Ectodermal cell (in vitro differentiated cells): Measurements from ENCODE around the gene TMEM87B.

Experiments
- H3K27ac ChIP-seq: 2 replicates; pipeline ENCODE4 v1.7.0; 2013; ENCODE audit warnings: mild to moderate bottlenecking, low read depth, low read length; ENCODE audit not compliant: insufficient read depth, poor library complexity, severe bottlenecking
- H3K27me3 ChIP-seq: 2 replicates; pipeline ENCODE4 v1.7.0; 2013; ENCODE audit warnings: mild to moderate bottlenecking, low read length; ENCODE audit not compliant: insufficient read depth, control insufficient read depth, poor library complexity, severe bottlenecking
- H3K36me3 ChIP-seq: one replicate; pipeline ENCODE4 v1.7.0; 2013; ENCODE audit warnings: low read length; ENCODE audit not compliant: control insufficient read depth, insufficient read depth
- H3K4me1 ChIP-seq: one replicate; pipeline ENCODE4 v1.7.0; 2013; ENCODE audit warnings: low read length; ENCODE audit not compliant: control insufficient read depth, insufficient read depth
- H3K4me3 ChIP-seq: 2 replicates; pipeline ENCODE4 v1.7.0; 2013; ENCODE audit warnings: low read depth, low read length, control low read depth; ENCODE audit not compliant: insufficient read depth
- H3K9me3 ChIP-seq: 2 replicates; pipeline ENCODE4 v1.7.0; 2013; ENCODE audit warnings: mild to moderate bottlenecking, low read length, moderate library complexity; ENCODE audit not compliant: control insufficient read depth
- WGBS, 2 experiments: methylation state at CpG; one replicate each; pipeline ENCODE4 v1.1.7; 2013; ENCODE audit warnings: missing lambda C conversion rate in 2 of 2; 5-methylcytosine and 5-hydroxymethylcytosine counted together

The TMEM87B gene

GRCh38 chr2:112144966-112145365 is 89.9 kb downstream of the TMEM87B start:
- peaks cover 3% of the 10 kb centered on the region for H3K4me1 ChIP-seq
- no peak overlapping the region for H3K4me3 ChIP-seq
- no peak overlapping the region for H3K27ac ChIP-seq
- WGBS, 2 experiments: 89 to 95% methylated on average over 6 of the region's 6 CpGs
- H3K9me3 ChIP-seq: no peaks in the 10 kb centered on the region
- H3K27me3 ChIP-seq: peaks cover 17% of the 10 kb centered on the region
- no peaks in the 10 kb centered on the region for H3K36me3 ChIP-seq

- Histone ChIP-seq H3K9me3 (no peaks in the 10 kb centered on the region), H3K27me3 (no peaks in the 10 kb centered on the region), H3K36me3 (no peaks in the 10 kb centered on the region), H3K4me3 (no peak overlapping the region), H3K27ac (no peak overlapping the region), H3K4me1 (no peaks in the 10 kb centered on the region)
- 89% methylated on average over 17 of the region's 17 CpGs for WGBS, 2 experiments
These were observed 92.5 kb downstream of the TMEM87B start for GRCh38 chr2:112147382-112148168.

- Histone ChIP-seq H3K4me3 (no peak overlapping the region), H3K4me1 (no peaks in the 10 kb centered on the region), H3K9me3 (no peaks in the 10 kb centered on the region), H3K36me3 (peaks cover under 1% of the 10 kb centered on the region), H3K27me3 (no peaks in the 10 kb centered on the region), H3K27ac (no peak overlapping the region)
- whole genome bisulfite sequencing, 2 experiments: 91 to 97% methylated on average over 2 of the region's 2 CpGs
These were observed 93.4 kb downstream of the TMEM87B start for GRCh38 chr2:112148477-112148876.

- no peak overlapping the region for H3K4me3 ChIP-seq
These were observed 94.1 kb downstream of the TMEM87B start for GRCh38 chr2:112149194-112149593.

GRCh38 chr2:112149866-112150435 is 94.9 kb downstream of the TMEM87B start:
- Histone ChIP-seq H3K27ac (no peak overlapping the region), H3K4me3 (no peak overlapping the region), H3K4me1 (no peaks in the 10 kb centered on the region), H3K9me3 (no peaks in the 10 kb centered on the region), H3K36me3 (peaks cover 4% of the 10 kb centered on the region), H3K27me3 (no peaks in the 10 kb centered on the region)
- 87 to 94% methylated on average over 7 of the region's 7 CpGs for WGBS, 2 experiments

More at GRCh38 chr2:112149194-112149593, 94.1 kb downstream of the TMEM87B start:
- H3K4me1 ChIP-seq: no peaks in the 10 kb centered on the region
- no peak overlapping the region for H3K27ac ChIP-seq
- 85 to 87% methylated on average over 5 of the region's 5 CpGs for whole genome bisulfite sequencing, 2 experiments
- H3K36me3 ChIP-seq: peaks cover 4% of the 10 kb centered on the region
- H3K9me3 ChIP-seq: no peaks in the 10 kb centered on the region
- no peaks in the 10 kb centered on the region for H3K27me3 ChIP-seq

- H3K27ac ChIP-seq: no peak overlapping the region
- no peaks in the 10 kb centered on the region for H3K27me3 ChIP-seq
- peaks cover 4% of the 10 kb centered on the region for H3K36me3 ChIP-seq
- no peak overlapping the region for H3K4me3 ChIP-seq
- H3K4me1 ChIP-seq: no peaks in the 10 kb centered on the region
- H3K9me3 ChIP-seq: no peaks in the 10 kb centered on the region
- 78 to 81% methylated on average over 5 of the region's 5 CpGs for WGBS, 2 experiments
These were observed 95.4 kb downstream of the TMEM87B start for GRCh38 chr2:112150447-112150846.

GRCh38 chr2:112150851-112151250 is 95.8 kb downstream of the TMEM87B start:
- Histone ChIP-seq H3K9me3 (no peaks in the 10 kb centered on the region), H3K36me3 (peaks cover 4% of the 10 kb centered on the region), H3K27ac (no peak overlapping the region), H3K4me3 (no peak overlapping the region), H3K27me3 (no peaks in the 10 kb centered on the region), H3K4me1 (no peaks in the 10 kb centered on the region)
- 93 to 95% methylated on average over 11 of the region's 11 CpGs for WGBS, 2 experiments

GRCh38 chr2:112151271-112151670 is 96.2 kb downstream of the TMEM87B start:
- H3K36me3 ChIP-seq: peaks cover 4% of the 10 kb centered on the region
- WGBS, 2 experiments: 92 to 98% methylated on average over 5 of the region's 5 CpGs
- H3K4me1 ChIP-seq: peaks cover 1% of the 10 kb centered on the region
- H3K9me3 ChIP-seq: no peaks in the 10 kb centered on the region
- H3K27ac ChIP-seq: no peak overlapping the region
- no peak overlapping the region for H3K4me3 ChIP-seq
- H3K27me3 ChIP-seq: no peaks in the 10 kb centered on the region

- WGBS, 2 experiments: 95 to 96% methylated on average over 18 of the region's 18 CpGs
- Histone ChIP-seq H3K27me3 (no peaks in the 10 kb centered on the region), H3K9me3 (no peaks in the 10 kb centered on the region), H3K36me3 (peaks cover 4% of the 10 kb centered on the region), H3K4me3 (no peak overlapping the region), H3K4me1 (peaks cover 6% of the 10 kb centered on the region), H3K27ac (no peak overlapping the region)
These were observed 96.8 kb downstream of the TMEM87B start for GRCh38 chr2:112151701-112152440.
